ENCODE data around the gene LRRC4.

Gene LRRC4

DNA sequence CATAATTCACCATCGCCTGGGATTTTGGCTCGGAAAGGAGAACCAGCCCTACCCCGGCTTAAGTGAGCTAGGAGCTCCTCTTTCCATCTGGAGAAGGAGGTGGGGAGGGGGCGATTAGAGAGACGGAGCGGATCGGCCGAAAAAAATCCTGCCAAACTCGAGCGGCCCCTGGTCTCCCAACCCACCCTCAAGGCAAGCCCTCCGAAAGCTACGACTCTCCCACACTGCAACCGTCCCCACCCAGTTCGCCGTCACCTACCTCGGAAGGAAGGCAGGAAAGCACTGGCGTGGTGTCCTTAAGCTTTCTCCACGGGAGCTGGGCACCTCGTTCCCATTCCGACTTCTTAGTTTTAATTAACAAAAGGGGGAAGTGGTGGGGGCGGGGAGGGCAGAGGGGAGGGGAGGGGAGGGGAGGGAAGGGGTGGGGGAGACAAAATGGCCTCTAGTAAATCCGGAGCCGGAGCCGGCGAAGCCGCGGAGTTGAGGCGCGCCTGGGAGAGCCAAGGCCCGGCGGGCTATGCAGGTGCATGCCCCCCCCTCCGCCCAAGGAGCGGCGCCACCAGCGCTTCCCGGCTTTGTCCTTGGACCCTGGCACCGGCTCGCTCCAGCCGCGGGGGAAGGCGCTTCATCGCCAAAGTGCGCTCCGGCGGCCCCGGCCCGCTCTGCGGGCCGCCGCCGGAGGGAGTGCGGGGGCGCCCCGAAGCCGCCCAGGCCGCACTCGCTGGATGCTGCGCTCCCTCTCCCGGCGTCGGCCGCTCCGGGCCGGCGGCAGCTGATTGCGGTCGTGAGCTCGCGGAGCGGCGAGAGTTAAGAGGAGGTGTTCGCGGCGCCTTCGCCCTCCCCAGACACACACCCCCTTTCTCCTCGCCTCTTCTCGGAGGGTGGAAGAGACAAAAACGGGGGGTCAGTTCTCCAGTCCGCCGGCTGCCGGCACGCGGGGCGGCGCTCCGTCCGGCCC is at the start of gene LRRC4:
LRRC4 (minus strand) TSS at position 784 of the 958 bp plus-strand sequence. CDS start 797 bp downstream, outside the sequence.
- peak; percentile 55 for DNase-seq

GRCh38 chr7:128080169-128080568 is 48.9 kb upstream of the LRRC4 start:
- DNase-seq = no peak

DNA sequence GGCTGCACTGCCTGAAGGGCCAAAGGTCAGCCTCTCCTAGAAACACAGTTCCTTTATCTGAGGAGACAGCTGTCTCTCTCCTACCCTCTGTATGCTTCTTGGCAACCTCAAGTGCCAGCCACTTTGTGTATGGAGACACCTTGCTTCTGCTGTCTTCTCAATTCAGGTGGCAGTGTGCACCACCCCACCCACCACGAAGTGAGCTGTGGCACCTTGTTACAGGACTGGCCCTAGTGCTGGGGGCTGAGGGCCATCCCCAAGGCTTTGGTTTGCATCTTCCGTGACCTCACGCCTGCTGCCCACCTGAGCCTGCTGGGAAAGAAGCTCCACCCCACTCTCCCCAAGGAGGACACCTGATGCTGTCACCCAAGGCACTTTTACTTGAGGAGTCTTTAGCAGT is 47.1 kb upstream of the LRRC4 start:
- no peak for DNase-seq

DNA sequence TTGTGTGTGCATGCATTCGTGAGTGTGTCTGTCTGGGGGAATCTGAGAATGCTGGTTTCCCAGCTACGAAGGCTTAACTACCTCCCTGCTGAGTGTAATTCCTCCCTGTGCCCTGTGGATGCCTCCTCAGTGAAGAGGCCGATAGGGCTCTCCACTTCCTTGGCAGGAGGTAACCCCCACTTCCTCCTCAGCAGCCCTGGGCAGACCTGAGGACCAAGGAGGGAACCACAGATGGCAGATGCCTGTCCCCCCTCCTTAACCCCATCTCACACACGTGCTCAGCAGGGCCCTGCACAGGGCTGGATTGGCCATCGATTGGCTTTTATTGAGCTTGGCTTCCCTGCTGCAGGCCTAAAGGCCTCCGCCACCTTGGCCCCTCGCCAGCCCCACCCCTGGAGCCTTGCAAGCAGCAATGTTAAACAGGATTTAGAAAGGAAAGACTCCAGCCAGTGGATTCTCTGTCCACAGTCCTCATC is 45.6 kb upstream of the LRRC4 start:
- DNase-seq = peak; percentile 78

- DNase-seq = no peak
These were observed 45.1 kb upstream of the LRRC4 start for GRCh38 chr7:128076196-128076795.

GRCh38 chr7:128075242-128076095 is 44.2 kb upstream of the LRRC4 start:
- no peak for DNase-seq

DNA sequence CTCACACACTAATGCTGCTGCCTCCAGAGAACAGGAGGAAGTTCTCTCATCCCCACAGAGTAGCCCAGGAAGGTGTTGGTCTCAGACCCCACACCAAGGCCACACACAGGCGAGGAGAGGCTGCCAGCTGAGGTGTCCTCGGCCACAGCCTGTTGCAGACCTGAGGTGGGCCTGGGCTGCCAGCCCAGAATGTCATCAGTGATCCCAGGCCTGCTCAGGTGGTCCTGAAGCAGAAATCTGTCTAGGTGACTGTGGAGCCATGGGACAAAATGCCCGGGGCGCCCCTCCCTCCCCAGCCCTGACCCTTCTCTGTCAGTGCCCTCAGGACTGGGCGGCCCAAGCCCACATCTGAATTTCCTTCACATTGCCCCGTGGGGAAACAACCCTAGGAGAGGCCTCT is 43.5 kb upstream of the LRRC4 start:
- DNase-seq = no peak

DNA sequence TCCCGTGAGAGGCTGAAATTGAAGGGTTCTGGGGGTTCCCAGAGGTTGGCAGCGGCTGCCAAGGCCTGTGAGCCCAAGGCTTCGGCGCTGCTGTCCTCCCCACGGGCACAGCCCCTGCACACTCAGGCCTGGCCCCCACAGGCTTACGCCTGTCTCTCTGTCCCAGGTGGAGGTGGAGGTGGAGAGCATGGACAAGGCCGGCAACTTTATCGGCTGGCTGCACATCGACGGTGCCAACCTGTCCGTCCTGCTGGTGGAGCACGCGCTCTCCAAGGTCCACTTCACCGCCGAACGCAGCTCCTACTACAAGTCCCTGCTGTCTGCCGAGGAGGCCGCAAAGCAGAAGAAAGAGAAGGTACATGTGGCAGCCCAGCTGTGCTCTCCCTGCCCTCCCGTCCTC is 43.1 kb upstream of the LRRC4 start:
- DNase-seq = no peak

GRCh38 chr7:128073671-128074310 is 42.6 kb upstream of the LRRC4 start:
- no peak for DNase-seq

DNA sequence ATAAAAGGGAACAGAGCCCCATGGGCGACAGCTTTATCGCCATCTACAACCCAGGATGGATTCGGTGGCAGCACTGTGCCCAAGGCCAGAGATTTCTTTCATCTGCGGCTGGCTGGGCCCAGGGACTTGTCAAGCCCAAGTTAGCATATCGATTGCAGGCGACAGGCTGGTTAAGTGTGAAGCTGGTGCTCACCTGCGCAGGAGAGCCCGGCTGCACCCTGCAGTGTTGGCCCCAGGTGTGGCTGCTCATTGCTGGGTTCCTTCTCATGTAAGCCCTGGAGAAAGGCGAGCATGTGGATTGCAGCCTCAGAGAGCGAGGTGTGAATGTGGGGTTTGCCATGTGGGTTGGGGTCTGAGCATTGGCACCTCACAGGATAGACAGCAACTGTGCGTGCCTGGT is 40.6 kb upstream of the LRRC4 start:
- DNase-seq = no peak

DNA sequence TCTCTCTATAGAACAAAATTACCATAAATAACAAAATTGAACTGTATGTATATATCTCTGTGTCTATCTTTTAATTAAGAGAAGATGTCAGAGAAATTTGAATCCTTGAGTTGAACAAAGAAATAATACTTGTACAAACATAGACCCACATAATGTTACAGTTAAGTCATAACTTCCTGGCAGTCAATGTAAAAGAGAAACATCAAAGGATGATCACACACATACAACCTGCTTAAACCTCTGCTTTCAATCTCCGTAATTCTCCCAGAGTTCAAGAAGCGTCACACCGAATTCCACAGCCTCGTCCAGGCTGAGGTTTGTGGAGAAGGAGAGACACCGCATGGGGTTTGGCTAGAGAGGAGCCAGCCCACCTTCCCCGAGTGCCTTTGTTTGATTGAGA is 40.1 kb upstream of the LRRC4 start:
- DNase-seq = no peak

DNA sequence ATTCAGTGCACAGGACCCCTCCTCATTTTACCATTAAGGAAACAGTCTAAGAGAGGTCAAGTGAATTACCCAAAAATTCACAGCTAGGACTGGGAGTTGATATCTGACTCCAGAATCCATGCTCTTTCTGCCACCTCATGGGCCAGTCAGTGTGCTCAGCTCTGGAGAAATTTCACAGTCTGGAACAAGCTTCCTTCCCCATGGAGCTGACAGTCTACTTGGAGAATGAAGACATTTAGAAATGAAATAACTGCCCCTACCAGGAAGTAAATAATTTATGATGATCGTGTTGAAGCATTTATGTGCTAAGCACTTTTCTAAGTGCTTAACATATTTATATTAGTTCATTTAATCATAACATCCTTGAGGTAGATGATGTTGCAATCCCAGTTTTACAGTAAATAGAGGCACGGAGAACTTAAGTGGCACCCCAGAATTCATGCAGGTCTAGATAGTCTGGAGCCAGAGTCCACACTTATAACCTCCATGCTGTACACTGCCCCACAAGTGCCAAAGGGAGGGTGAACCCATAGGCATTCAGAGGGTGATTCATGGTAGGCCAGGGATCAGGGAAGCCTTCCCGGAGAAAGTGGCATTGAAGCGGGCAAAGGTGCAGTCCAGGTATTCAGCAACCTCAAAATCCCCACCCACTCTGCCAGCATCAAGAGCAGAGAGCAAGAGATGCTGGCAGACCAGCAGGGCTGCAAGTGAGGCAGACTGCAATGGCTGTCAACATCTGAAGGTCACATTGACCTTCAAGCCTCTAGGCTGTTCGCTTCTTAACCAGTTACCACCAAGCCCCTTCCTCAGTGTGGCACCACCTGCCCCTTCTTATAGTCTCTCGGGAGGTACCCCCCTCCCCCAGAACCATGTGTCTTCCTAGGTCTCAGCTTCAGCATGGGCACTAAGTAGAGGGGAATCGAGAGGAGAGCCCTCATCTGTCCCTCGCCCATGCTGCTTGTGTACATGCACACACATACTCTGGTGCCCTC is 38.4 kb upstream of the LRRC4 start:
- no peak for DNase-seq

GRCh38 chr7:128068785-128069184 is 37.5 kb upstream of the LRRC4 start:
- no peak for DNase-seq

GRCh38 chr7:128067983-128068382 is 36.7 kb upstream of the LRRC4 start:
- no peak for DNase-seq

DNA sequence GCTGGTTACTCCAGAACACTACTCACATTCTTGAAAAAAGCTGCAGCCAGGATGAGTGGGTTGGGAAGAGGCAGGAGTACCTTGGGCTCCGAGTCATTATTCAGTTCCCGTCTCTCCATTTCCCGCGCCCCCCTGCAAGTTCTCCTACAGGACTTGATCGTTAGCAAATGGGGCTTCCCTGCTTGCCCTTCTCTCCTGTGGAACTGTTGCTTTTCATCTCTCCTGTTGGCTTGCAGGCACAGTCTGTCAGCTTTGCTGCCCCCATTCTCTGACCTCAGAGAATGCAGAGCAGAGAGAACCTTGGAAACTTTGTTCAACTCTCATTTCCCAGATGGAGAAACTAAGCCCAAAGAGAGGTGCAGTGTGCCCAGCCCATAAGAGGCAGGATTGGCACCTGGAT is 35.6 kb upstream of the LRRC4 start:
- DNase-seq = no peak

DNA sequence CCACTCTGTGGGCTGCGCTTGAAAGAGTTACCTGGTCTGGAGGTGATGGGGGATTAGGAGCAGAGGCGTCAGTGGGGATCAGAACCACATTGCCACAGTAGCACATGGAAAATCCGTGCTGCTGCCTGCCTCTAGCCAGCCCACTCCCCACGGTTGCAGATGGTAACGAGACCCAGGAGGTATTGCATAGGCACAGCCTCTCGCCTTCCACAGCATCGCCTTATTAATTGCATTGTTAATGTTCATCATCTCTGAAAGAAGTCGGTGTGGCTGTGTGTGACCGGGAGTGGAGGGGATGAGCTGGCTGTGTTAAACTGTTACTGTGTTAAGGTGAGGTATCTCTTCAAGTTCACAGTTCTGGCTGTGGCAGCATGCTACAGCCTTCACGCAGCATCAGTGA is 35.2 kb upstream of the LRRC4 start:
- no peak for DNase-seq

- DNase-seq = no peak
These were observed 34.6 kb upstream of the LRRC4 start for GRCh38 chr7:128065872-128066271.

DNA sequence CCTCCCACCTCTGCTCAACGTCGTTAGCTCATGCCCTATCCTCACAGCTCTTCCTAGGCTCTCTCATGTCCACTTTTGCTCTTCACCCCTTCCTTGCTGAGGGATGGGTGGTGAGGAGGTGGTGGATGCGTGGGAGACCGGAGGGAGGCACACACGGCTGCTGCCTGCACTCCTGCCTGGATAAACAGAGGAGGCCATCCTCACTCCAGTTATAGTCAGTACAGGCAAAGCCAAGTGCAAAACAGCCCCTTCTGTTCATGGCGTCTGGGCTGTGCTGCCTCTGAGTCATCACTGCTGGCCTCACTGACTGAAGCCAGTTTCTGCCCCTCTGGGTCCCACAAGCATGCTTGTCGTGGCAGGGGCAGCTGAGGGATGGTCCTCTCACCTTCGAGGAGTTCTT is 31.9 kb upstream of the LRRC4 start:
- DNase-seq = no peak

DNA sequence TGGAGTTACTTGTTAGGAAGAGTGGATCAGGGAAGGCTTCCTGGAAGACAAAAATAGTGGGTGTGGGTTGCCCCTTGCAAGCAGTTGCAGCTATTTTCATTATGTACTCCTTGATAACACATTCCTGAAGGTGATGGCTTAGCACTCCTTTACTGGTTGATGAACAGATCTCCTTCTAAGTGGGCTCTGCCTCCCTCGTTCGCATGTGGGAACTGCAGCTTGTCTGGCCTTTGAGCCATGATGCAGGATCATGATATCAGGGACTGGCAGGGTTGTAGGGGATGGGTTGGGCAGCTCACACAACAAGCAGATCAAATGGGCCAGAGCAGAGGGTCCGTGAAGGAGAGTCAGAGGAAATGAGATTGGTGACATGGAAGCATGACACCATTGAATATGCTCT is 28.8 kb upstream of the LRRC4 start:
- DNase-seq = no peak

DNA sequence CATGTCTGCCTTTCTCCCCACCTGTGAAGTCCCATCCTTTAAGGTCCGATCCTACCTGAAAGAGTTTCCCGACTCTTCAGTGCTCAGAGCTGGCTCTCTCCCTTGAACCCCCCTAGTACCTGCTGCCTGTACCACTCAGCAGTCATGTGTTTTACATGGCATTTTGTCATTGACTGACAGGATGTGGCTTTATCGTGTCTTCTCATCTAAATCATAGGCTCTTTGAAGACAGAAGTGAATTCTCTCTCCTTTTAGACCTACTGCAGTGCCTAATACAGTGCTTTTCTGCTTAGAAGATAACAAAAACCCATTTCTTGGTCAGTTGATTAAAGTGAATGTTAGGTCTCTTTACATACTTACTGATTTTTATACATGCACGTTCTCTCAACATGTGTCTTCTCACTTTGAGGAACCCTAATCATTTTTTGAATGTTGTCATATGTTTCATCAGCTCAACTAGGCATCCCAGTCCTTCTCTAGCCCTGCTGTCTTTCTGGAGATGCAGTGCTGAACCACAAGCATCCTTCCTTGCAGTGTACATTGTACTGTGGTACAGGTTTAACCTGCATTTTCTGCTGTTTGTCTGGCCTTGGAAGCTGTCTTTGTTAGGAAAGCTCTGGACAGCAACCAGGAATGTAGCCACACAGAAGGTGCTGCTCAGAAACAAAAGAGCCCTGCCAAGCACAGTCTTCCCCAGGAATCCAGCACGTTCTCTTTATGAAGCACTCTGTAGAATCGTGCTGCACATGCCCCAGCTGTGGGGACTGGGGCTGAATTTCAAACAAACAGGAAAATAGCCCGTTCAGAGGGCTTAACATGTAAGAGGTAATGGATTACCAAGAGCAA is 28.1 kb upstream of the LRRC4 start:
- DNase-seq = no peak

GRCh38 chr7:128057909-128058308 is 26.7 kb upstream of the LRRC4 start:
- DNase-seq = no peak
